ENCODE results near the gene CAMK1D. TPM values are rescaled to one million over a fixed set of nuclear protein-coding genes. Genes with fewer than 3 reads are reported as not detected.

Gene CAMK1D
- total and polyA plus RNA-seq, 2 of the 4 experiments (the other 2 are of a cell fraction): 5.0 to 5.3 TPM

DNA sequence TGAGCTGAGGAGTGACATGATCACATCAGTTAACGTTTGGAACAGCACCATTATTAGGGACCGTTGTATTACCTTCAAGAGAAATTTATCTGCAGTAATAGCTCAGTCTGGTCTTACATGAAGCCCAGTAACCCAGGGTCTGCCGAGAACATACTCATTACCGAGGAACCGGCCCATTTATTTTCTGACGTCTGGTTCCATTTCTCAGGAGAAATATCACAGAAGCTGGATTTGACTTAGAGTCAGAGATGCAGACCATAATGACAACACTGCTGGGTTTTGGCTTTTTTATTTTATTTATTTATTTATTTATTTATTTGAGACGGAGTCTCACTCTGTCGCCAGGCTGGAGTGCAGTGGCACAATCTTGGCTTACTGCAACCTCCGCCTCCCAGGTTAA lies 489.0 kb downstream of the CAMK1D start:
- no peak overlapping the region for H3K9ac ChIP-seq (ENCODE audit: low read depth, low read length)
- dilution Hi-C loops (cut with HindIII; ENCODE audit: low sequenced_read_pairs, unreplicated experiment) (no loop called here), in situ Hi-C loops (cut with MboI; ENCODE audit: low sequenced_read_pairs) (no loop called here), intact Hi-C loops (cut with micrococcal nuclease) (no loop called here)
- TF ChIP-seq RCOR1 (IDR thresholded peaks at IDR 0.05; ENCODE audit: insufficient replicate concordance, low read length) (no peak), POLR2A (IDR thresholded peaks at IDR 0.05; ENCODE audit: low read depth, low read length) (no peak), MAZ (IDR thresholded peaks at IDR 0.05; ENCODE audit: borderline replicate concordance, low read depth, low read length) (no peak), SMC3 (IDR thresholded peaks at IDR 0.05; ENCODE audit: low read depth, low read length) (no peak), FOS (IDR thresholded peaks at IDR 0.05; ENCODE audit: low read depth, low read length) (no peak), RAD21 (IDR thresholded peaks at IDR 0.05; ENCODE audit: low read length) (no peak), MXI1 (IDR thresholded peaks at IDR 0.05; ENCODE audit: borderline replicate concordance, low read depth, low read length) (no peak), BHLHE40 (IDR thresholded peaks at IDR 0.05; ENCODE audit: low read depth, low read length) (no peak), NFE2L2 (IDR thresholded peaks at IDR 0.05; ENCODE audit: low read depth, low read length) (no peak), CEBPB (IDR thresholded peaks at IDR 0.05; ENCODE audit: low read depth, low read length) (no peak), CHD1 (IDR thresholded peaks at IDR 0.05; ENCODE audit: low read depth, low read length) (no peak), MAFK (IDR thresholded peaks at IDR 0.05; ENCODE audit: low read depth, low read length) (no peak), RFX5 (IDR thresholded peaks at IDR 0.05; ENCODE audit: low read depth, low read length) (no peak)
- TF ChIP-seq, protein P1, sequence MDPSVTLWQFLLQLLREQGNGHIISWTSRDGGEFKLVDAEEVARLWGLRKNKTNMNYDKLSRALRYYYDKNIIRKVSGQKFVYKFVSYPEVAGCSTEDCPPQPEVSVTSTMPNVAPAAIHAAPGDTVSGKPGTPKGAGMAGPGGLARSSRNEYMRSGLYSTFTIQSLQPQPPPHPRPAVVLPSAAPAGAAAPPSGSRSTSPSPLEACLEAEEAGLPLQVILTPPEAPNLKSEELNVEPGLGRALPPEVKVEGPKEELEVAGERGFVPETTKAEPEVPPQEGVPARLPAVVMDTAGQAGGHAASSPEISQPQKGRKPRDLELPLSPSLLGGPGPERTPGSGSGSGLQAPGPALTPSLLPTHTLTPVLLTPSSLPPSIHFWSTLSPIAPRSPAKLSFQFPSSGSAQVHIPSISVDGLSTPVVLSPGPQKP (IDR thresholded peaks at IDR 0.05; ENCODE audit: borderline replicate concordance, low read depth, low read length): no peak
- TF ChIP-seq, protein P2, sequence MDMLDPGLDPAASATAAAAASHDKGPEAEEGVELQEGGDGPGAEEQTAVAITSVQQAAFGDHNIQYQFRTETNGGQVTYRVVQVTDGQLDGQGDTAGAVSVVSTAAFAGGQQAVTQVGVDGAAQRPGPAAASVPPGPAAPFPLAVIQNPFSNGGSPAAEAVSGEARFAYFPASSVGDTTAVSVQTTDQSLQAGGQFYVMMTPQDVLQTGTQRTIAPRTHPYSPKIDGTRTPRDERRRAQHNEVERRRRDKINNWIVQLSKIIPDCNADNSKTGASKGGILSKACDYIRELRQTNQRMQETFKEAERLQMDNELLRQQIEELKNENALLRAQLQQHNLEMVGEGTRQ (IDR thresholded peaks at IDR 0.05; ENCODE audit: low read depth, low read length): no peak
- TF ChIP-seq, protein P3, sequence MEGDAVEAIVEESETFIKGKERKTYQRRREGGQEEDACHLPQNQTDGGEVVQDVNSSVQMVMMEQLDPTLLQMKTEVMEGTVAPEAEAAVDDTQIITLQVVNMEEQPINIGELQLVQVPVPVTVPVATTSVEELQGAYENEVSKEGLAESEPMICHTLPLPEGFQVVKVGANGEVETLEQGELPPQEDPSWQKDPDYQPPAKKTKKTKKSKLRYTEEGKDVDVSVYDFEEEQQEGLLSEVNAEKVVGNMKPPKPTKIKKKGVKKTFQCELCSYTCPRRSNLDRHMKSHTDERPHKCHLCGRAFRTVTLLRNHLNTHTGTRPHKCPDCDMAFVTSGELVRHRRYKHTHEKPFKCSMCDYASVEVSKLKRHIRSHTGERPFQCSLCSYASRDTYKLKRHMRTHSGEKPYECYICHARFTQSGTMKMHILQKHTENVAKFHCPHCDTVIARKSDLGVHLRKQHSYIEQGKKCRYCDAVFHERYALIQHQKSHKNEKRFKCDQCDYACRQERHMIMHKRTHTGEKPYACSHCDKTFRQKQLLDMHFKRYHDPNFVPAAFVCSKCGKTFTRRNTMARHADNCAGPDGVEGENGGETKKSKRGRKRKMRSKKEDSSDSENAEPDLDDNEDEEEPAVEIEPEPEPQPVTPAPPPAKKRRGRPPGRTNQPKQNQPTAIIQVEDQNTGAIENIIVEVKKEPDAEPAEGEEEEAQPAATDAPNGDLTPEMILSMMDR (conservative IDR thresholded peaks at IDR 0.05; ENCODE audit: low read depth, low read length): no peak
- H3K14ac ChIP-seq (replicated peaks; ENCODE audit: low read depth, low read length): no peak overlapping the region
- no peak overlapping the region for H2AFZ ChIP-seq (replicated peaks; ENCODE audit: low read length, poor library complexity)
- H2BK5ac ChIP-seq (ENCODE audit: low read depth, low read length, poor library complexity, severe bottlenecking): no peak overlapping the region
- CTCF ChIA-PET: no interaction called here
- H3K36me3 ChIP-seq (ENCODE audit: control insufficient read depth, insufficient read depth, low read length): no peaks in the 10 kb centered on the region
- H3K18ac ChIP-seq (ENCODE audit: low read depth, low read length): no peak overlapping the region
- no peak for ATAC-seq (ENCODE audit: low read depth)
- no peaks in the 10 kb centered on the region for H4K20me1 ChIP-seq (ENCODE audit: insufficient read depth, low read length)
- H2BK15ac ChIP-seq (ENCODE audit: low read depth, low read length): no peak overlapping the region
- no peaks in the 10 kb centered on the region for H3K9me3 ChIP-seq (ENCODE audit: control insufficient read depth, insufficient read depth, low read length)
- H2AK5ac ChIP-seq (ENCODE audit: low read depth, low read length): no peak overlapping the region
- H3K56ac ChIP-seq (ENCODE audit: extremely low read depth, insufficient read depth, low read length): no peak overlapping the region
- no peak overlapping the region for H2BK20ac ChIP-seq (ENCODE audit: low read depth, low read length)
- H3K79me1 ChIP-seq (ENCODE audit: low read depth in 1 of 2, low read length in 2 of 2): no peaks in the 10 kb centered on the region
- peaks cover 3% of the 10 kb centered on the region; the same call in 1 of the 2 replicates for H3K4me1 ChIP-seq (ENCODE audit: control insufficient read depth, insufficient read depth, low read length)
- H2AK9ac ChIP-seq (replicated peaks; ENCODE audit: low read depth, low read length, poor library complexity): no peak overlapping the region
- DNase-seq: no peak
- H2BK120ac ChIP-seq (ENCODE audit: low read depth, low read length): no peak overlapping the region
- H3K27ac ChIP-seq (ENCODE audit: insufficient read depth, low read length): no peak overlapping the region
- BruUV-seq (replicated peaks): no TSS peak
- H3K23ac ChIP-seq (ENCODE audit: low read depth, low read length): no peak overlapping the region
- H3K9me1 ChIP-seq (ENCODE audit: insufficient read depth, low read length): no peaks in the 10 kb centered on the region
- peaks cover 9% of the 10 kb centered on the region; the same call in 1 of the 2 replicates for H3K27me3 ChIP-seq (ENCODE audit: control insufficient read depth, insufficient read depth, low read length)
- H3K4ac ChIP-seq (ENCODE audit: low read depth, low read length): no peak overlapping the region
- H4K5ac ChIP-seq (ENCODE audit: low read depth, low read length): no peak overlapping the region
- no peak overlapping the region for H3K4me2 ChIP-seq (ENCODE audit: low read depth, low read length)
- WGBS, 2 experiments (ENCODE audit: extremely low coverage in 2 of 2, insufficient read length in 1 of 2): 69% methylated on average over 2 of the region's 9 CpGs; no CpG with 5 or more reads in 1 of the 2 experiments
- H4K91ac ChIP-seq (ENCODE audit: insufficient read depth, low read depth, low read length): no peak overlapping the region
- POLR2A ChIA-PET (ENCODE audit: unreplicated experiment): no interaction called here
- H3K4me3 ChIP-seq (ENCODE audit: insufficient read depth, low read depth, low read length): no peak overlapping the region
- H4K8ac ChIP-seq (ENCODE audit: low read depth in 2 of 2, low read length in 2 of 2): no peak overlapping the region

Measured in IMR-90 (cell line).